NCI-H774 (cell line): ENCODE data around the gene ETV7.
"Not testable (repeated sequence)": the region's sequence is repeated elsewhere in the genome, so short reads cannot be mapped to it uniquely, and the experiment has no call there.

ENCODE experiments used
- DNase-seq: peaks from one replicate; lab custom pipeline; 2025; lab: John Stamatoyannopoulos, UW

Gene ETV7

DNA sequence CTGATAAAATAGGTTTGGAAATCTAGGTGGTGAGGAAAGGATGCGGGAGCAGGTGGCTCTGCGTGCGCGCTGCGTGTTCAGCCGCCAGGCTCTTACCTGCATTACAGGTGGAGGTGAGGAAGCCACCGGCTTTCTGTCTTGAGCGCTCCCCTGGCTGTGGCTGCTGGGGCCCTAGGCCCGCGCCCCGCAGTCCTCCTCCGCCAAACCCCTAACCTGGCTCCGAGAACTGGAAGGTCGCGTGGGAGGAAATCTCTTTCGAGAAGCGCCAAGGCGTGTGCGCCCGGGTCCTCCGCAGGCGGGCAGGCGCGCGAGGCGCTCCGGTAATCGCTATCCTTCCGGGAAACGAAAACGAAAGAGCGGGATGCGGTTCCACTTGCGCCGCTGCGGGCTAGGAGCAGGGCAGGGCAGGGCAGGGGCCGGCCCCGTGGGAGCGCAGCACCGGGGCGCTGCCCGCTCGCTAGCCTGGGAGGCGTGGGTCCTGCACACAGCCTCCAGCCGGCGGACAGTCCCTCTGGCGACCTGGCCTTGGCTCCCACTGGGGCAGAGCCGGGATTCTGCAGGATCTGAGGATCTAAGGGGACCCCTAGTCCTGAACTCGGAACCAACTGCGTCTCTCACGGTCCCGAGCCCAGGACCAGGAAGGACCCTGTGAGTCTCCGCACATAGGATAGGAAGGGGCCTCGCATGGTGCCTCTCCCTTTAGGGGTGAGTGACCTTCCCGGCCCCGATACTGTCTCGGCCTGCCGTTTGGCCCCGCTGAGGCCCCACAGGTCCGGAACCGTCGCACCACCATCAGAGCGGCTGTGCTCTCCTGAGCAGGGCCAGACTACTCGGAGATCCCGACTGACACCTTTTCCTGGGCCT, at the start of gene ETV7:
ETV7 (minus strand) TSS at position 230 of the 864 bp plus-strand sequence; CDS start at position 102, 128 bp downstream.
- DNase-seq = peak; percentile 3

DNA sequence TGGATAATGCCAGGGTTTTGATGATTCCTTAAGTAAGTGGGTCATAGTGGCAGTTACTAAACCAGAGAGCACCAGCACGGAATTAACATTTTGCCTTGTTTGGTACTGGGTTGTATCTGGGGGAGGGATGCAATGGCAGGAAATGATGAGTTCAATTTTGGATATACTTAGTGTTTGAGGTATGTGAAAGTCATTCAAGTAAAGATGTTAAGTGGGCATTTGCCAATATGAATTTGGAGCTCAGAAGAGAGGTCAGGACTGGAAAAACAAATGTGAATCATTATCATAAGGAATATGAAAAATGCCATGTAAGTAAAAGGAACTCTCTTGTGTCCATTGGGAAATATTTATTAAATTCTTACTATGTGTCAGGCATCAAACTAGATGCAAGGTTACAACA, 49.0 kb upstream of the ETV7 start:
- no peak for DNase-seq

DNA sequence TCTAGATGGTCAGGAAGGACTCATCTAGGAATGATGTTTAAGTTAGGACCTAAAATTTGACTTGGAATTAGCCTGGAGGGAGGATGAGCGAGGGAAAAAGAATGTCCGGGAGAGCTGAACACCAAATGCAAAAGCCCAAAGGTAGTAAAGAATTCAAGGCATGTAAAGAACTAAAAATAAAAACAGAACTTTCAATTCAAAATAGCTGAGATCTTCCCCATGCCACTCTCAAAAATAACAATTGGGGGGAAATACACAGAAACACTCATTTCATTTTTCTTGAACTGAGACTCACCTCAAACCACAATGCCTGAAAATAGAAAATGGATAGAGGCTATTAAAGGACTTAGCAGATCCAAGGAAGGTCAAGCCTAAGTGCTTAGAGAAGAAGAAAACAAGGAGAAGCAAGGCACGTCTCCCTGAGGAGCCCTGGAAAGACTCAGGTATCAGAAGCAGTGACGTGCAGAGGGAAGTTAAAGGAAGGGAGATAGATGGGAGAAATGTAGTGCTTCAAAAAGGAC, 44.7 kb upstream of the ETV7 start:
- no peak for DNase-seq

DNA sequence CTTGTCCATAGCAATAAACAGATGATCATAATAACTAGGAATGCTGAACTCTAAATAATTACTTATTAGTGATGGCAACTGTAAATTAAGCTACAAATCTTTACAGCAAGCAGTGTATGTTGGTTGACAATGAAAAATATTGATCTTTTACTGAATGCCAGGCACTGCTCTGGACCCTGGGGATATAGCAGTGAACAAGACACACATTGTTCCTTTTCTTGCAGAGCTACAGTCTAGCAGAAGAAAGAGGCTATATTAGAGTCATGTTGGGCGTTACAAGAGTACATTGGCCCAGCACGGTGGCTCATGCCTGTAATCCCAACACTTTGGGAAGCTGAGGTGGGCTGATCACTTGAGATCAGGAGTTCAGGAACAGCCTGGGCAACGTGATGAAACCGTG, 43.7 kb upstream of the ETV7 start:
- DNase-seq = no peak

DNA sequence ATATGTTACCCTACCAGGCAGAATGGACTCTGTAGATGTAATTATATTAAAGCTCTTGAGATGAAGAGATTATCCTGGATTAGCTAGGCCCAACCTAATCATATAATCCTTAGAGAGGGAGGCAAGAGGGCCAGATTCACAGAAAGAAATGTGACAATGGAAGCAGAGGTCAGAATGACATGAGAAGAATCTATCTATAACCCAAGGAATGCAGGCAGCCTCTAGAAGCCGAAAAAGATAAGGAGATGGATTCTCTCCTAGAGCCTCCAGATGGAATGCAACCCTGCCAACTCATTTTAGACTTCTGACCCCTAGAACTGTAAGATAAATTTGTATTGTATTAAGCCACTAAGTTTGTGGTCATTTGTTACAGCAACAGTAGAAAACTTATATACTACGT, 42.9 kb upstream of the ETV7 start:
- no peak for DNase-seq

DNA sequence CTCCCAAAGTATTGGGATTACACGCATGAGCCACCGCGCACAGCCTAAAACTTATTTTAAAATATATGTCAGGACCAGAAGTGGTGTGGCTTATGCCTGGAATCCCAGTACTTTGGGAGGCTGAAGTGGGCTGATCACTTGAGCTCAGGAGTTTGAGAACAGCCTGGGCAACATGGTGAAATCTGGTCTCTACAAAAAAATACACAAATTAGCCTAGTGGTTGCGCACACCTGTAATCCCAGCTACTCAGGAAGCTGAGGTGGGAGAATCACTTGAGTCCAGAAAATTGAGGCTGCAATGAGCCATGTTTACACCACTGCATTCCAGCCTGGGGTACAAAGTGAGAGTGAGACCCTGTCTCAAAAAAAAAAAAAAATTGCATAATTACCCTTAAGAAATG, 41.4 kb upstream of the ETV7 start:
- no peak for DNase-seq

DNA sequence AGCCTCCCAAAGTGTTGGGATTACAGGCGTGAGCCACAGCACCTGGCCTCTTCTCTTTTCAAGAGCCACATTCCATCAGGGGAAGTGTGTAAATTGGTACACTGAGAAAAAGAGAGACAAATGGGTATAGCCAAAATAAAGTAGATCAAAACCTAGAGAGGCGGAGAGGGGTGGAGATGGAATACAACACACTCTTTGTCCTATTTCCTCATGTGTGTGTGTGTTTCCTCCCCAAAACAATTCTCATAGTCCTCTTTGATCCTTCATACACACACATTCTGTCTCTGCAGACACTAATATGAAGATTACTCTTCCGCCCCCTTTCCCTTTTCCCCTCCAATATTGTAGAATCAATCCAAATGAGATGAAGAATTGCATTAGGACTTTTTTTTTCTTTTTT, 39.2 kb upstream of the ETV7 start:
- DNase-seq = no peak

DNA sequence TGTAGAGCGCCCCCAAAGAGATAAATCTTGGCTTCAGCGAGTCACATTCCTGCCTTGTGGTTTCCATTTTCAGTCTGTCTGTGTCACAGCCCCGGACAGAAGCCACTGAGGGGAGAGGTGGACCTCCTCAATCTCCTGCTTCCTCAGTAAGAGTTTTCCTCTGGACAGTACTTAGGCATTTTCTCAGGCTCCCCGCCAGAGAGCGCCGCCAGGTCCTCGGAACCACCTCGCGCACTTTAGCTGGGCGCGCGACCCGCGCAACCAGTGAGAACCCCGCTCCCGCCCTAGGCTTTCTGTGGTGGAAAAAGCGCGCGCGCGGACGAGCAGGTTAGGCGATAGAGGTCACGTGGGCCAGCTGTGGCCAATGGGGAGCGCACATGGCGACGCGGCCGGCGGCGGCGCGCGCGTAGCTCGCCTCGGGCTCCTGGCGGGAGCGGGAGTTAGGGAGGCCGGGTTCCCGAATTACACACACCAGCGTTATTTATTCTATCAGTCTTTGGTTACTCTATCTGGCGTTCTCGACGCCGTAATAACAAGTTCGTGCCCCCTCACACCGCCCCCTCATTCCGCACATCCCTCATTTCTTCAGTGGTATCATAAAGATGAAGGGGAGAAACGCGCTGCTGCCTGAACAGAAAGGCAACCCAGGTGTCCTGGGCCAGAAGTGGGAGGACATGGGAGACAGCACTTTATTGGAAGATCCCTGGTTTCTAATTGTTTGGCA, 35.8 kb upstream of the ETV7 start:
- peak; percentile 97 for DNase-seq

DNA sequence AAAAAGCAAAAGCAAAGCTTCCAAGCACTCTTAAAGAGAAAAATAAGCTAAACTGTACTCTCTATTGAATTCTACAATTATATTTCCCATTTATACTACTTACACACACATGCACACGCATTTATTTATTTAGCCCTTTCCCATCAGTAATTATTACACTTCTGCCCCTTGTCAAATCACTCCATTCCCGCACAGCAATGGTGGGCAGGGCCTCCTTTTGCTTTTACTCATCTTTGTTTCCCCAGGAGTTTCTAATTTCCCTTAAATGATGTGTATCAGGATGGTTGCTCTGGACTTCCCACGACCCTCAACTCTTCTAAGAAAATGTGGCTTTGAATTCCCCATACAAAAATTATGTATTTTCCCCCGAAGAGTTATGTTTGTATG, 35.2 kb upstream of the ETV7 start:
- no peak for DNase-seq

DNA sequence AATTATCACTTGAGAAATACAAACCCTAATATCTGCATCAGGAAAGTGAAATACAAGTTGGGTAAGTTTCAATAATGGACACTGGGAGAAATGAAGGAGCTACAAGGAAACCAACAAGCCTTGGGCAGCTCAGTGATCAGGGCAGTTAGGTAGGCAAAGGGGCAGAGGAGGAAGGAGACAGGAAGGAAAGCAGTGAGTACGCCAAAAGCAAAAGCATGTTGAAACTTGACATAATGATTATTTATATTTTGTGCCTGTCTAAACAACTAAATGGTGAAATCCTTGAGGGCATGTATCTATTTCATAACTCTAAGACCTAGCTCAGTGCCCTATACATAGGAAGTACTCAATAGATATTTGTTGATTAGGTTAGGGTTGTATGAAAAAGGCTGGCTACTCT, 31.8 kb upstream of the ETV7 start:
- no peak for DNase-seq

DNA sequence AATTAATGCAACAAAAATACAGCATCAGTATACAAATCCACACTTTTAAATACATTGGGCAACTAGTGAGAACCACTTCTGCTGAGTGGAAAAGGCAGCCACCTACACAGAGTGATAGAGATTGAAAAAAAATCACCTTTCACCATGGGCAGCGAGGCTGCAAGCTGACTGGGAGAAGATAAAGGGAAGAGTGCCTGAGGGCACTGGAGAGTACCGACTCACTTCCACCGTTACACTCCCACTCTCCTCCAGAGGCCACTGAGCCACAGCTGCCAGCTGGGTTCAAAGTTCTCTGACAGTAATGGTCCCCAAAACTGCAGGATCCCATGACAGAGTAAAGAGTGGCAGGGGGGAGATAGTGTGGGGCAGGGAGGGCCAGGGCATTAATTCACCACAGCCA, 31.1 kb upstream of the ETV7 start:
- DNase-seq = no peak

DNA sequence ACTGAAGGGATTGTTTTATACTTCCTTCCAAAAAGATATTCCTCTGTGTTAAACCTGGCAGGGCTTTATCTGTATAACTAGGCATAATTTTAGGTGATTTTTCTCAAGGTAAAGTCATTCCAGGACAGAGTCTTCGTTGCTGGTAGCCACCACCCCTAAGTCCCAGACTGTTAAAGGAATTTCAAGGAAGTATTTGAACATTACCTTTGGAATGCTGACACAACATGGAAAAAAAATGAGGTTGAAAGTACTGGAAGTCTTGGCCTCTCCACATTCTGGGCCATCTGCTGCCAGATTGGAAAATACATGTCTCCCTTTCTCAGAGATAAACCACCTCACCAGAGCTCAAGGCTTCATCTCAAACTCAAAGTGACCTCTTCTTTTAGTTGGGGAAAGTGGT, 27.0 kb upstream of the ETV7 start:
- no peak for DNase-seq

DNA sequence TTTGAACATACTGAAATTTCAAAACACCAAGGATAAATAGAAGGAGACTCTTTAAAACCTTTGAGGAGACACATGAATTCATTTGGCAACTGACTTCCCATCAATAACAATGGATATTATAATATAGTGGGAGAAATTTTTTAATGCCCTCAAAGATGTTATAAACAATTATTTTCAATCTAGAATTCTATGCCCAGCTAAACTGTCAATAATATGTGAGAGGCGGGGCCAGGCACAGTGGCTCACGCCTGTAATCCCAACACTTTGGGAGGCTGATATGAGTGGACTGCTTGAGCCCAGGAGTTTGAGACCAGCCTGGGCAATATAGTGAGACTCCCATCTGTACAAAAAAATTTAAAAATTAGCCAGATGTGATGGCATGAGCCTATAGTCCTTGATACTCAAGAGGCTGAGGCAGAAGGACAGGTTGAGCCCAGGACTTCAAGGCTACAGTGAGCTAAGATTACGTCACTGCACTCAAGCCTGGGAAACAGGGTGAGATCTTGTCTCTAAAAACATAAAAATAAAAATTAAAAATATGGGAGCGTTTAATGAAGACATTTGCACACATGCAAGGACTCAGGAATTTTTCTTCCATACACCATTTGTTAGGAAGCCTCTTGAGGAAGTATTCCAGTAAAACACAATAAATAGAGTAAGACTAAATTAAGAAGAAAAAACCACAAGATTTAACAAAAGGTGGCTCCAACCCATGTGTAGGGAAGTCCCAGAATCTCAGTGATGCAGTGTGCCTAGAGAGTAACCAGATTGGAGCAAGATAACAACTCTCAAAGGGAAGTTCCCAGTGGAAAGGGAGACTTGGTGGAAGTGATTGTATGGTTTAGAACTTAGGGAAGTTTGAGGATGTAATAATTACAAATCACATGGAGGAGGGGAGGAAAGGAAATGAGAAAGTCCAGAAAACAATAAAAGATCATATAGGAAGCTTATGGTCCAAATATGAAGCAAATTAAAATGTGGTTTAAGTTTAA, 26.3 kb upstream of the ETV7 start:
- DNase-seq = no peak

DNA sequence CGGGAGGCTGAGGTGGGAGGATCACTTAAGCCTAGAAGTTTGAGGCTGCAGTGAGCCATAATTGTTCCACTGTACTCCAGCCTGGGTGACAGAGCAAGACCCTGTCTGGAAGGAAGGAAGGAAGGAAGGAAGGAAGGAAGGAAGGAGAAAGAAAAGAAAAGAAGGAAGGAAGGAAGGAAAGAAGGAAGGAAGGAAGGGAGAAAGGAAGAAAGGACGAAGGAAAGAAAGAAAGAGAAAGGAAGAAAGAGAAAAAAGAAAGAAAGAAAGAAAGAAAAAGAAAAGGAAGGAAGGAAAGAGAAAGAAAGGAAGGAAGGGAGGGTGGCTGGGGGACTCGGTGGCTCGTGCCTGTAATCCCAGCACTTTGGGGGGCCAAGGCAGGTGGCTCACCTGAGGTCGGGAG, 22.2 kb upstream of the ETV7 start:
- not testable (repeated sequence) for DNase-seq

DNA sequence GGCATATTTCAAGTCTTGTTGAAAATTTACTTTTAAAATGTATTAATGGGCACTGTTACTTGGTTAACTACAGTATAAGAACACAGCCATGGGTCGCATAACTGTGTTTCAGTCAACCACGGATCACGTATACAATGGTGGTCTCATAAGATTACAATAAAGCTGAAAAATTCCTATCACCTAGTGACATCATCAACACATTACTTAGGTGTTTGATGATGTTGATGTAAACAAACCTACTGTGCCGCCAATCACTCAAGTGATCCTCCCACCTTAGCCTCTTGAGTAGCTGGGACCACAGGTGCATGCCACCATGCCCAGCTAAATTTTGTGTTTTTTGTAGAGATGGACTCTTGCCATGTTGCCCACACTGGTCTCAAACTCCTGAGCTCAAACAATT, 16.7 kb upstream of the ETV7 start:
- no peak for DNase-seq

DNA sequence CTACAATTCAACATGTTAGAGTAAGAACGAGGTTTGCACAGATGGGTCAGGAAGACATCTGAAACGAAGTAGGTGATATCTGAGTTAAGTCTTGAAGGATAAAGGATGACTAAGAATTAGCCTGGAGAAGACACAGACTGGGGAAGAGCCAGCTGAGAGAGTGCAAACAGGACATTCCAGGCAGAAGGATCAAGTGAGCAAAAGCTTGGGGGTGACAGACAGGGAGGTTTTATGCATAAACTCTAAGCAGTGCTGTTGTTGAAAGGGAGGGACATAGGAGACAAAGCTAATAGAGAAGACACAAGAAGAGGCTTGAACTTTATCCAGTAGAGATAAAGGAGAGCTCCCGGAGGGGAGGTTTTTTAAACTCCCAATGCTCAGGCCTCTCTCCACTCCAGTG, 15.0 kb upstream of the ETV7 start:
- no peak for DNase-seq

DNA sequence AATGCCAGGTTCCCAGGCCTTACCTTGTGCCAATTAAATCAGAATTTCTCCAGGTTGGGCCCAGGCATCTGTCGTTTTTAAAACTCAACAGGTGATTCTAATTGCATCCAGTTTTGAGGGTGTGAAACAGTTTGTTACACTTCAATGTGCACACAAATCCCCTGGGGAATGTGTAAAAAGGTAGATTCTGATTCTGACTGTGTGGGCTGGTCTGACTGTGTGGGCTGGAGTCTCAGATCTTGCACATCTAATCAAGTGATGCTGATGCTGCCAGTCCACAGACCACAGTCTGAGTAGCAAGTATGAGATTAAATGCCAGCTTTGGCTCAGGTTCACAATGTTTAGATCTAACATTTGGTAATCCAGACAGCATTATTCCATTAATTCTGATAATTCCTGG, 12.5 kb upstream of the ETV7 start:
- DNase-seq = no peak

DNA sequence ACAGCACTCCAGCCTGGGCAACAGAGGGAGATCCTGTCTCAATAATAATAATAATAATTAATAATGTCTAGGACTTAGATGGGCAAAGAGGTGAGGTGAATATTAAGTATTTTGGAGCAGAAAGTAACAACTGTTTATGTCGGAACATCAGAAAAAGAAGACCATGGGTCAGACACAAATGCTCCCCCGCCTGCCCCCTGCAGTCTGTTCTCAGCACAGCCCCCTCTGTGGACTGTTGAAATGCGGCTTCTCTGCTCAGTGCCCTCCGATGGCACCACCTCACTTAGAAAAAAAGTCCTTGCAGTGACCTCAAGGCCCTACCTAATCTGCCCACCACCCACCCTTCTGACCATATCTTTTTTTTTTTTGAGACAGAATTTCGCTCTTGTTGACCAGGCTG, 5.2 kb upstream of the ETV7 start:
- DNase-seq = no peak

DNA sequence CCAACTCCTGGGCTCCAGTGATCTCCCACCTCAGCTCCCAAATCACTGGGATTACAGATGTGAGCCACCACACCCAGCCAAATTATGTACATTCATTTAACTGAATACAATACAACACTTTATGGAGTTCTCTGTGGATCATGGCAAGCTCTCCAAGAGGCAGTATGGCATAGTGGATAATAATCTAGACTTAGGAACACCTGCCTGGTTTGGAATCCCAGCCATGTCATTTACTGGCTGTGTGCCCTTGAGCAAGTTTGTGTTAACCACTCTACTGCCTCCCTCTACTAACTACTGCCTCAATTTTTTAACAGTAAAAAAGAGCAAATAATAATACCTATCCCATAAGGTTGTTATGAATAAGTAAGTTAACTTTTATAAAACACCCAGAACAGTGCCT, 1.9 kb upstream of the ETV7 start:
- DNase-seq = no peak

DNA sequence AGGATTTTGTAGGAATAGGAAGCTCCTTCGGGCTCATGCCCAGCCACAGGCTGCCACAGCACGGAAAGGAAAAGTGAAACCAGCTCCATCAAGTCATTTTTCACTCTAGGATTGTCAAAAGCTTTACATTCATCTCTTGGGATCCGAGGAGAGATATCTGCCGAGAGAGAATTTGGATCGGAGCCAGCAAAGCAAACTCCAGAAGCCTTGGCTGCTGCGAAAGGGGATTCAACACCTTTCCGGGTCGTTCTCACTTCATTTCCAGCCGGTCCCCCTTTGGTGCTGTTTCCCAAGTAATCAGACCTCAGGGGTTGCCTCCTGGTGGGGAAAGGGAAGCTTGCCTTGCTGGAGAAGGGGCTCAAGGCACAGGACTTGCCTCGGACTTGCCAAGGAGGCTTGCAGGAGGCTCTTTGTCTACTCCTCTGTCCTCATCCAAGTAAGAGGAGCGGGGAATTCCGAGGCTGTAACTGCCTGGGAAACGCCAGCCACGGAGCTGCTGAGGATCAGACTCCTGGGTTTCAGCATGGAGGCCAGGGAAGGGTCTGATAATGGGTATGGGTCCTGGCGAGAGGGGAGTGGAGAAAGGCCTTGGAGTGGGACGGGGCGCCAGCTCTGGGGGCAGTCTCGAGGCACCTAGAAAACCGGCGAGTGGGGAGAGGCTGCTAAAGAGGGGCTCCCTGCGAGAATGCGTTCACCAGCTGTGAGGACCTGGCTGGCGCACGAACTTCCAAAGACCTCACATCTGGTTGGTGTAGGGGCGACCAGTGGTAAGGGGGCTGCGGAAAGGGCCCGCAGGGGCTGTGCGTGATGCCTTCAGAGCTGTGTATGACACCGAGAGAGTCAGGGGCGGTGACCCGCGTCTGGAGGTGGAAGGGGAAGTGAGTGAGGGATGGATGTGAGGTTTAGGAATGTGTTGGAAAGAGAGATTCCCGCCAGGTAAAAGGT, 702 bp downstream of the ETV7 start:
- DNase-seq = no peak

DNA sequence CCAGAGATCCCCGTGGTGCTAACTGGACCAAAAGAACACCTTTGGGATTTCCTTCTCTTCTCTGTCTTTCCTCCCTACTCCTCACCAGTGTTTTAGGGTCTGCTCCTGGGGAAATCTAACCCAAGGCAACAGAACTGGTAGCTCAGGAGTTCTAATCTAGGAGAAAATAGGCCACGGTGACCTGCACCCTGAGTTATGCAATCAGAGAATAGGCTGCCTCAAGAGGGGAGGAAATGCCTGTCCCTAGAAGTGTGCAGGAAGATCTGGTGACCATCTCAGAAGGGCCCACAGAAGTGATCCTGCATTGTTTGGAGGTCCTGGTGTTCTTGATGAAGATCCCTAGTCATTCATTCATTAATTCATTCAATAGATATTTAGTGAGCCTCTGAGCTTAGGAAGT, 3.4 kb downstream of the ETV7 start:
- DNase-seq = no peak
